ENCODE measurements around the gene STK31.
"Not testable (repeated sequence)": the region's sequence is repeated elsewhere in the genome, so short reads cannot be mapped to it uniquely, and the experiment has no call there.

Gene STK31, protein sequence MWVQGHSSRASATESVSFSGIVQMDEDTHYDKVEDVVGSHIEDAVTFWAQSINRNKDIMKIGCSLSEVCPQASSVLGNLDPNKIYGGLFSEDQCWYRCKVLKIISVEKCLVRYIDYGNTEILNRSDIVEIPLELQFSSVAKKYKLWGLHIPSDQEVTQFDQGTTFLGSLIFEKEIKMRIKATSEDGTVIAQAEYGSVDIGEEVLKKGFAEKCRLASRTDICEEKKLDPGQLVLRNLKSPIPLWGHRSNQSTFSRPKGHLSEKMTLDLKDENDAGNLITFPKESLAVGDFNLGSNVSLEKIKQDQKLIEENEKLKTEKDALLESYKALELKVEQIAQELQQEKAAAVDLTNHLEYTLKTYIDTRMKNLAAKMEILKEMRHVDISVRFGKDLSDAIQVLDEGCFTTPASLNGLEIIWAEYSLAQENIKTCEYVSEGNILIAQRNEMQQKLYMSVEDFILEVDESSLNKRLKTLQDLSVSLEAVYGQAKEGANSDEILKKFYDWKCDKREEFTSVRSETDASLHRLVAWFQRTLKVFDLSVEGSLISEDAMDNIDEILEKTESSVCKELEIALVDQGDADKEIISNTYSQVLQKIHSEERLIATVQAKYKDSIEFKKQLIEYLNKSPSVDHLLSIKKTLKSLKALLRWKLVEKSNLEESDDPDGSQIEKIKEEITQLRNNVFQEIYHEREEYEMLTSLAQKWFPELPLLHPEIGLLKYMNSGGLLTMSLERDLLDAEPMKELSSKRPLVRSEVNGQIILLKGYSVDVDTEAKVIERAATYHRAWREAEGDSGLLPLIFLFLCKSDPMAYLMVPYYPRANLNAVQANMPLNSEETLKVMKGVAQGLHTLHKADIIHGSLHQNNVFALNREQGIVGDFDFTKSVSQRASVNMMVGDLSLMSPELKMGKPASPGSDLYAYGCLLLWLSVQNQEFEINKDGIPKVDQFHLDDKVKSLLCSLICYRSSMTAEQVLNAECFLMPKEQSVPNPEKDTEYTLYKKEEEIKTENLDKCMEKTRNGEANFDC

DNA sequence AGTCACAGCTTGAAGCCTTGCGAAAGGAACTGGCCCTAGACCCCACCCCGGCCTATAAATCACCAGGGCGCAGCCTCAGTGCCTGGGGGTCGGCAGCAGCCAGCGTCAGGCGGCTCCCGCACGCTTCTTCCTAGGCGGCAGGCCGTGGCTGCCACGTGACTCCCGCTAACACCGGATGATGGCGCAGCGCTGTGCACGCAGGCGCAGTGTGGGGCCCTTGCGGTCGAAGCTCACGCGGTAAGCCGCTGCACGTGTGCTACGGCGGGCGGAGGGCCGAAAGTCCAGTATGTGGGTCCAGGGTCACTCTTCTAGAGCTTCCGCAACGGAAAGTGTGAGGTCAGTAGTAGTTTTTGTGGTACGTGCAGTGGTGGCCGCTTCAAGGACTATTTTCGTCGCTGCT, at the start of gene STK31:
Gene STK31, plus strand, starts transcription at position 220 of the 400 bp plus-strand sequence. Its CDS starts 67 bp downstream, at position 287.
- DNase-seq, result no peak

GRCh38 chr7:23661385-23661784, 48.6 kb upstream of the STK31 start:
- DNase-seq, result no peak

DNA sequence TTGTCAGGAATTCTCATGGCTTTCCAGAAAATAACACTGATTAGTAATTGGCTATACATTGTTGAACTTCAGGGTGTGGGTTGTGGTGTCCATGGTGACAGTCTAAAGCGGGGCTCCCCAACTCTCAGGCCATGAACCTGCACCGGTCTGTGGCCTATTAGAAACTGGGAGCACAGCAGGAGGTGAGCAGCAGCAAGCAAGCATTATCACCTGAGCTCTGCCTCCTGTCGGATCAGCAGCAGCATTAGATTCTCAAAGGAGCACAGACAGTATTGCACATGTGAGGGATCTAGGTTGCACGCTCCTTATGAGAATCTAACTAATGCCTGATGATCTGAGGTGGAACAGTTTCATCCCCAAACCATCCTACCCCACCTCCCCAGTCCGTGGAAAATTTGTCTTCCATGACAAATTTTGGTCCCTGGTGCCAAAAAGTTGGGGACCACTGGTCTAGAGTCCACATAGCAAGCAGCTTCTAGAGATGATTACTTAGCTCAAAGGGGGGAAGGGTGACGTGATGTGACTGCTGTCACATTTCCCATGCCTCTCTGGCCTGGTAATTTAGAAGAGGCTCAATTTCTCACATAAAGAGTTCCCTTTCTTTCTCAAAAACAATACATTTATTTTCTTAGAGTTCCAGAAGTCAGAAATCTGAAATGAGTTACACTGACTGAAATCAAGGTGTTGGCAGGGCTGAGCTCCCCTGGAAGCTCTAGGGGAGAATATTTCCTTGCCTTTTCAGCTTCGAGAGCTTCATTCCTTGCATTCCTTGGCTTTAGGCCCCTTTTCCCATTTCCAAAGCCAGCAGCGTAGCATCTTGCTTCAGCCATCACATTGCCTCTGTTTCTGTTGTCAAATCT, 47.7 kb upstream of the STK31 start:
- DNase-seq, result no peak

GRCh38 chr7:23662984-23663313, 47.1 kb upstream of the STK31 start:
- no peak for DNase-seq

DNA sequence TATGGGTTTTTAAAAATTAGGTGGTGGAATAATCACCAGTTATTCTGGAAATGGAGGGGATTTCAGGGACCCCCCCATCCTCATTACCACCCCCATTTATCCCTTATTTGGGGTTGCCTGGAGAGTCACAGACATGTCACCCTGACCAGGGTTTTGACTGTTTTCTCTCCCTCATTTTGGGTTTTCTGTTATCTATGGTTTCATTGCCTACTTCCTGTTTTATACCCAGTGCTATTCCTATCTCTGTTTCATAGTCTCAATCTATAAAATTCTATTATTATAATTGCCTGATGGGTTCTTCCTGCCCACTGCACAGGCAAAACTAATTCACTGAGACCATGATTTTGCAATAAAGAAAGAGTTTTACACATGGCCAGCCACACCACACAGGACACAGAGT, 45.9 kb upstream of the STK31 start:
- no peak for DNase-seq

DNA sequence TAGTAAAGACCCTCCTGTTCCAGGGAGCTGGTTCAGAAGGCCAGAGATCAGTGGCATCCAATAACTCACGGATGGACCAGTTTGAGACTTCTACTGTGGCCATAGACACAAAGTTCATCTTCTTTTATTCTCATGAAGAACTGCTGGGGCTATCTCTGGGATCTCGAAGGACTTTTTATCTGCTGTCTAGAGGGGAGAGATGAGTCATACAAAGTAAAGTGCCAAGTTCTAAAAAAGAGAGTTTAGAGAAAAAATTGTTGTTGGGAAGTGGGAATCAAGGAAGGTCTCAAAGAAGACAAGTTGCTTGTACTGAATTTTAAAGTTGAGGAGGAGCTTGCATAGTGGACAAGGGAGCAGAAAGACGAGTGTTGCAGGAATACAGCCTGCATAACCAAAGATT, 38.0 kb upstream of the STK31 start:
- DNase-seq, result no peak

DNA sequence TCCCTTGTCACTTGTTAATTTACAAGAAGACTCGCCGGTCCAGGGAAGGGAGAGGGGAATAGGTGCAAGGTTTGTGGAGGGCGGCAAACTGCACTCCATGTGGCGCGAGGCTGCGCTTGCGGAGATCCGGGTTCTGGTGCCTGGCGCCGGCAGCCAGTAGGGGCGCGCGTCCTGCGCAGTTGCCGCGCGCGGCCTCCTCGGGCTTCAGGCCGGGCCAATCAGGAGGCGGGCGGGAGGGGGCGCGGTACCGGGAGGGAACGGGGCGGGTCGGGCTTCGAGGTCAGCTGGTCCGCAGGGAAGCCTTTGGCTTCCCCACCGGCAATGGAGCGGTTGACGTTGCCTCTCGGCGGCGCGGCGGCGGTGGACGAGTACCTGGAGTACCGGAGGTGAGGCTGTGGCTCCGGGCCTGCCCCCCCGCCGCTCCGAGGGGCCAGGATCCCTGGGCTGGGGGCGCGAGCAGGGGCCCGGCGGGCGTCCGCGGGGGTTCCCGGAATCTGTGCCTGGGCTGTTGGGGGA, 30.1 kb upstream of the STK31 start, which contains the start of gene FAM221A:
Gene FAM221A, plus strand, starts transcription at position 302 of the 516 bp plus-strand sequence. Its CDS starts 20 bp downstream, at position 322.
- DNase-seq, result peak; percentile 48

GRCh38 chr7:23680414-23681405, 29.3 kb upstream of the STK31 start:
- no peak for DNase-seq

DNA sequence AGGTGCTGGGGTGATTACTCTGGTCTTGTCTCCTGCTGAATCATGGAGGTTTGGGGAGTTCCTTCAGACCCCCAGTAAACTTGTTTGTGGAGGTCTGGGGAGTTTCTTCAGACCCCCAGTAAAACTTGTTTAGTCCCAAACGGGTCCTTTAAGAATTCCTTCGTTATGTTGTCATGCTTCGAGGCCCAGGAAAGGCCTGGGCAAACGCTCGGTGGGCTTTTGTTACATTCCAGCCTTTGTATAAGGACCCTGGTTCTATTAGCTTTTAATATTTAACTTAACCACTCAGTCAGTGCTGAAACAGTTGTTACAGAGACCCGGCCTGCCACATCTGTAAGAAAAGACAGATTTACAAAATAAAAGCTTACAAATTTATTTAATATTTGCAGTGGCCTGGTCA, 26.0 kb upstream of the STK31 start:
- DNase-seq, result not testable (repeated sequence)

DNA sequence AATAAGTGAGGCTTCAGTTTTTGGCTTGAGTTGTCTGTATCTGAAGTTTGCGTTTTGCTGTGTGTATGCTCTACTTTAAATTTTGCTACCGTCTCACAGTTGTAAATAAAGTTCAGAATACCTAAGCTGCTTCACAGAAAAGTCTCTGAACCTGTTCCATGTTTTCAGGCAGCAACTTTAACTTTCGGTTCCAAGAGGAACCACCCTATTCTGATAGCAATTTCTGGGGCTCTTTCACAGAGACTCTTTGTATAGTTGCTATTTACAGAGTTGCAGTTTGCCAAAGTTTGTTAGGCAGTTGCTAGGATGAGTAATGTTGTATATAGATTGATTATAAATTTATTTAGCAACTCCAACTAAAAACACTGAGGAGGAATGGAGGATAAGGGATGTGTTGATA, 24.3 kb upstream of the STK31 start:
- no peak for DNase-seq

GRCh38 chr7:23687011-23687410, 23.0 kb upstream of the STK31 start:
- DNase-seq, result no peak

DNA sequence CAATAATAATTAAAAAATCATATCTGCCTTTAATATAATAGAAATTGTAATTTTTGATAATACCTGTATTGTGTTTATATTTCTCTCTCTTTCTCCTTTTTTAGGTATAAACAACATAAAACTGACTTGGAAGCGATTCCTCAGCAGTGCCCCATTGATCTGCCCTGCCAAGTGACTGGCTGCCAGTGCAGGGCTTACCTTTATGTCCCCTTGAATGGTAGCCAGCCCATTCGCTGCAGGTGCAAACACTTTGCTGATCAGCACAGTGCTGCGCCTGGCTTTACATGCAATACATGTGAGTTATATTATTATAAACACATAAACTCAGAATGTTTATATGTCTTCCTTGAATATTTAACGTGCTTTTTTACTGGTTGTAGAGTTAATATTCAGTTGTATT, 20.9 kb upstream of the STK31 start:
- no peak for DNase-seq

- no peak for DNase-seq
Measured at GRCh38 chr7:23691320-23691719, 18.7 kb upstream of the STK31 start.

DNA sequence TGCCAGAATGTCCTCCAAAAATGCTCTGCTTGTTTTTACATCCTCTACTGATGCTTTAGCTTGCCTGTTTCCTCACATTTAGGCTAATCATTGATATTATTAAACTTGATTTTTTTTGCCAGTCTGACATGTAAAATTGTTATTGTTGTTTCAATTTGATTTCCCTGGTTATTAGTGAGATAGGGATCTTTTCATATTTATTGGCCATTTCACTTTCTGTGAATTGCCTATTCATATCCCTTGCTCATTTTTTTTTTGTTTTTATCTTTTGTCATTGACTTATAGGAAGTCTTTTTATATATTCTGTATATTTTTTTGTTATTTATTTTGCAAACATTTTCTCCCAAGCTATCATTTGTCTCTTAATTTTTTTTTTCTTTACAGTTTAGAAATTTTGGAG, 16.8 kb upstream of the STK31 start:
- DNase-seq, result no peak

- DNase-seq, result peak; percentile 22
Measured at GRCh38 chr7:23696916-23697441, 13.0 kb upstream of the STK31 start.

GRCh38 chr7:23698822-23699221, 11.2 kb upstream of the STK31 start:
- no peak for DNase-seq

DNA sequence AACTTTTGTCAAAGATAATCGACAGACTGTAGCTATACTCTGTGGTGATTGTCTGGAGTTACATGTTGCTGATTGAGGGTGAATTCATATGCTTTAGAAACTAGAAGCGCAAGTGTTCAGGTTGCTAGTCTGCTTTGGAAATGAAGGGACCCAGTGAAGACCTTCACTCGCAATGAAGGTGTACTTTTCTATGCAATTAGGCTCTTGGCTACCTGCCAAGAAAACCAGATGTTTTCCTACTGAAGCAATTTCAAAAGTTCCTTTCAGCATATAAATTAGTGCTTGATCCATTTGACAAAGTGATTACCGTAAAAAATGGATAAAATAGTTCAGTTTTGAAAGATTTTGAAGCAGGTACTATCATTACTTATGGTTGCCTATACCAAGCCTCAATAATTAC, 10.0 kb upstream of the STK31 start:
- DNase-seq, result no peak

DNA sequence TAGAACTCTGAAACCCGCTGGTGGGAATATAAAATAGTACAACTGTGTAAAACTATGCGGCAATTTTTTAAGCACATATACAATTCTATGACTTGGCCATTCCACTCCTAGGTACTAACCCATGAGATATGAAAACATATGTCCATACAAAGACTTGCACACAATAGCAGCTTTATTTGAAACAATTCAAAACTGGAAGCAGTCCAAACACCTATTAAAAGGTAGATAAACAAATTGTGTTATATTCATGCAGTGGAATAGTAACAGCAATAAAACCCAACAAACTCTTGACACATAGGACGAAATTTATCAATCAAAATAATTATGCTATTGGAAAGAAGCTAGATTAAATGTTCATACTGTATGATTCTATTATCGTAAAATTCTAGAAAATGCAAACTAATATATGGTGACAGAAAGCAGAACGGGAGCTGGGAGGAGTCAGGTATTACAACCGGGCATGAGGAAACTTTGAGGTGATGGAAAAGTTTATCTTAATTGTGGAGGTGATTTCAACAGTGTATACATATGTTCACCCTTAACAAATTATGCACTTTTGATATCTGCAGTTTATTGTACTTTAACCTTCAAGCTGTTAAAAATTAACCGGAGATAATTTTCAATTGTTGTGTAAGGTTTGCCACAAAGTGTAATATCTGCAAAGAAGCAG, 803 bp upstream of the STK31 start:
- DNase-seq, result no peak

- DNase-seq, result no peak
Measured at GRCh38 chr7:23712368-23713284, 2.6 kb downstream of the STK31 start.
